ENCODE measurements around the gene DCP1B. TPM values are rescaled to one million over a fixed set of nuclear protein-coding genes. Genes with fewer than 3 reads are reported as not detected.

DCP1B gene
- polyA plus RNA-seq, 2 of the 4 experiments (the other 2 are of a cell fraction) = 7.7 to 19.2 TPM

DNA sequence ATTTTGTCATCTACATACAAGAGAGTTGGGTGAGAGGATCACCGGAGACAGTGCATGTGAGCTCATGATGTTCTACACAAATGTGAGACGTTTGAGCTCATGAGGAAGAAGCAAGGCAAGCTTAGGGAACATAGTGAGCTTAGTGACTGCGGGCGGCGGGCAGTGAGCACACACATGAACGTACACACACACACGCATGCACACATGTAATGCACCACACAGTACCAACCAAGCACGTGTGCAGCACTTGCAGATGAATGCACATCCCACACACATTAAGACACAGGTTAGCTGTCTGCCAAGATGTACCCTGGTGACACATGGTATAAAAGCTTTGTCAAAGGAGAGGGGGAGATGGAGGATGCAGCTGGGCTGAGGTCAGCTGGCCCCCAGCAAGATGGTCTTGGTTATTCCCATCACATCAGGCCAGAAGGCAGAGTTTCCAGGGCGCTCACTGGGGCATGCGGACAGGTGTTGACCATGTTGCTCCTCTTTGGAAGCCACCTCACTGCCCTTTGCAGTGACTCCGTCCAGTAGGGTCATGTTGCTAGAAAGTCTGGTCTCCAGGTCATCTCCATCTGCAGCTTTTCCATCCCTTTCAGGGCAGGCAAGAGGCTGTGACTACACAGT, 77.1 kb downstream of the DCP1B start:
- DNase-seq (ENCODE audit: low read depth in 1 of 2, low spot score in 1 of 2) = no peak
- no peaks in the 10 kb centered on the region for H3K4me1 ChIP-seq
- no peak for FAIRE-seq
- no peak overlapping the region for H3K4me3 ChIP-seq
- no peaks in the 10 kb centered on the region for H3K9me3 ChIP-seq
- H3K27ac ChIP-seq = no peak overlapping the region
- H3K4me2 ChIP-seq = no peak overlapping the region
- TF ChIP-seq CHD4 (IDR thresholded peaks at IDR 0.05; ENCODE audit: borderline replicate concordance) (no peak), MAFK (IDR thresholded peaks at IDR 0.05; ENCODE audit: partially characterized antibody) (no peak), RFX5 (IDR thresholded peaks at IDR 0.05) (no peak), TFCP2L1 (CRISPR knock-in tag; IDR thresholded peaks at IDR 0.05) (no peak), HOXB5 (CRISPR knock-in tag; IDR thresholded peaks at IDR 0.05) (no peak), GATA3 (IDR thresholded peaks at IDR 0.05; ENCODE audit: borderline replicate concordance) (no peak), HES2 (IDR thresholded peaks at IDR 0.05) (no peak), CBX8 (IDR thresholded peaks at IDR 0.05) (no peak), PBX3 (IDR thresholded peaks at IDR 0.05) (no peak), KDM1A (IDR thresholded peaks at IDR 0.05; ENCODE audit: low read depth) (no peak), EP300 (IDR thresholded peaks at IDR 0.05) (no peak), RAD21 (conservative IDR thresholded peaks at IDR 0.05 in 1 of 2, IDR thresholded peaks at IDR 0.05 in 1 of 2) (no peak), FOSL2 (IDR thresholded peaks at IDR 0.05) (no peak), FOSL2 (CRISPR knock-in tag; IDR thresholded peaks at IDR 0.05) (no peak), ZFP36 (IDR thresholded peaks at IDR 0.05; ENCODE audit: borderline replicate concordance, partially characterized antibody) (no peak), FOXS1 (CRISPR knock-in tag; IDR thresholded peaks at IDR 0.05) (no peak), TP53 (CRISPR knock-in tag; IDR thresholded peaks at IDR 0.05) (no peak), EHF (CRISPR knock-in tag; IDR thresholded peaks at IDR 0.05) (no peak), POLR2AphosphoS2 (conservative IDR thresholded peaks at IDR 0.05; ENCODE audit: low read length) (no peak), SMC3 (IDR thresholded peaks at IDR 0.05) (no peak)
- TF ChIP-seq, protein P1, sequence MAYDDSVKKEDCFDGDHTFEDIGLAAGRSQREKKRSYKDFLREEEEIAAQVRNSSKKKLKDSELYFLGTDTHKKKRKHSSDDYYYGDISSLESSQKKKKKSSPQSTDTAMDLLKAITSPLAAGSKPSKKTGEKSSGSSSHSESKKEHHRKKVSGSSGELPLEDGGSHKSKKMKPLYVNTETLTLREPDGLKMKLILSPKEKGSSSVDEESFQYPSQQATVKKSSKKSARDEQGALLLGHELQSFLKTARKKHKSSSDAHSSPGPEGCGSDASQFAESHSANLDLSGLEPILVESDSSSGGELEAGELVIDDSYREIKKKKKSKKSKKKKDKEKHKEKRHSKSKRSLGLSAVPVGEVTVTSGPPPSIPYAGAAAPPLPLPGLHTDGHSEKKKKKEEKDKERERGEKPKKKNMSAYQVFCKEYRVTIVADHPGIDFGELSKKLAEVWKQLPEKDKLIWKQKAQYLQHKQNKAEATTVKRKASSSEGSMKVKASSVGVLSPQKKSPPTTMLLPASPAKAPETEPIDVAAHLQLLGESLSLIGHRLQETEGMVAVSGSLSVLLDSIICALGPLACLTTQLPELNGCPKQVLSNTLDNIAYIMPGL (CRISPR knock-in tag; IDR thresholded peaks at IDR 0.05; ENCODE audit: borderline replicate concordance) = no peak
- ChIA-PET POLR2A (interaction anchor here (0.6 kb wide), 1 partner anchor 12 kb away, joined by 3 read pairs; no protein-coding TSS in a partner anchor), CTCF (interaction anchor here (2.0 to 7.3 kb wide), 2 partner anchors 11 to 12 kb away, joined by 6 to 54 read pairs; no protein-coding TSS in a partner anchor)
- WGBS (ENCODE audit: missing lambda C conversion rate) = 64% methylated on average over 11 of the region's 11 CpGs
- no peak for ATAC-seq

- Histone ChIP-seq H3K4me2 (no peak overlapping the region), H3K9me3 (no peaks in the 10 kb centered on the region), H3K4me1 (no peaks in the 10 kb centered on the region), H3K4me3 (no peak overlapping the region), H3K27ac (no peak overlapping the region)
- POLR2A ChIA-PET = no interaction called here
- FAIRE-seq (no peak), ATAC-seq (no peak), DNase-seq (ENCODE audit: low read depth in 1 of 2, low spot score in 1 of 2) (no peak)
- 45% methylated on average over 7 of the region's 7 CpGs for WGBS (ENCODE audit: missing lambda C conversion rate)
- TF ChIP-seq MAFK (IDR thresholded peaks at IDR 0.05; ENCODE audit: partially characterized antibody) = no peak
- TF ChIP-seq CHD4 (IDR thresholded peaks at IDR 0.05; ENCODE audit: borderline replicate concordance) = no peak
- no peak for TF ChIP-seq RNF2 (IDR thresholded peaks at IDR 0.05; ENCODE audit: borderline replicate concordance, low read depth)
- no peak for TF ChIP-seq HOXA7 (CRISPR knock-in tag; IDR thresholded peaks at IDR 0.05)
- no peak for TF ChIP-seq CBX8 (IDR thresholded peaks at IDR 0.05)
- CTCF ChIA-PET = interaction anchor here (2.0 to 7.3 kb wide), 3 partner anchors 11 to 135 kb away, joined by 6 to 54 read pairs (median 7); no protein-coding TSS in a partner anchor
Observed at GRCh38 chr12:1926251-1926657, 78.0 kb downstream of the DCP1B start.
